SK-N-MC (cell line): ENCODE measurements around the gene PARS2.

ENCODE experiments used
- EZH2 ChIP-seq: fragments of 200-600 bp; sonication (generic); IDR thresholded peaks from one replicate; pipeline ENCODE4 v1.6.1; 2017; ENCODE audit warnings: antibody characterized with exemption
- POLR2AphosphoS5 ChIP-seq: IDR thresholded peaks from 2 replicates; pipeline ENCODE4 v1.6.1; 2012; ENCODE audit warnings: mild to moderate bottlenecking, low read depth, low read length, borderline replicate concordance

- no peak for TF ChIP-seq POLR2AphosphoS5
- no peak for TF ChIP-seq EZH2
Measured at GRCh38 chr1:54800041-54800898, 35.9 kb upstream of the PARS2 start.
